DLD1 (cell line): ENCODE data around the gene DENND5B.
"Not testable (repeated sequence)": the region's sequence is repeated elsewhere in the genome, so short reads cannot be mapped to it uniquely, and the experiment has no call there.

Experiments
- in situ Hi-C: cut with HindIII; loops from 2 replicates; pipeline ENCODE4 v1.10.0; 2017; ENCODE audit warnings: low sequenced_read_pairs

DENND5B gene

DNA sequence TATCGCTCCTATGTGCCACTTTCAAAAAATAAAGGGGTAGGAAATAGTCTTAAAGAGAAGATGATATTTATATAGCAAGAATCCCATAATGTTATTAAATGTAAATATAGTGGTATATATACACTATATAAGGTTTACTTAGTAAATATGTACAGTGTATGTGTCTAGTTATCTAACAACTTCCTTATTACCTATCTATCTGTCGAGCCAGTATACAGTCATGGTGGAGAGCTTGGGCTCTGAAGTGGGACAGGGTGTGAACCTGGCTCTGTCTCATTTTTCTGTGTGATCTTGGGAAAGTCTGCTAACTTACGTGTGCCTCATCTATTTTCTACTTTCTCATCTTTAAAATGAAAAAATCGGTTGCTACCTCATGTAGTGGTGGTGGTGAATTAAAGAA, 202.2 kb downstream of the DENND5B start:
- in situ Hi-C loops: no loop called here

DNA sequence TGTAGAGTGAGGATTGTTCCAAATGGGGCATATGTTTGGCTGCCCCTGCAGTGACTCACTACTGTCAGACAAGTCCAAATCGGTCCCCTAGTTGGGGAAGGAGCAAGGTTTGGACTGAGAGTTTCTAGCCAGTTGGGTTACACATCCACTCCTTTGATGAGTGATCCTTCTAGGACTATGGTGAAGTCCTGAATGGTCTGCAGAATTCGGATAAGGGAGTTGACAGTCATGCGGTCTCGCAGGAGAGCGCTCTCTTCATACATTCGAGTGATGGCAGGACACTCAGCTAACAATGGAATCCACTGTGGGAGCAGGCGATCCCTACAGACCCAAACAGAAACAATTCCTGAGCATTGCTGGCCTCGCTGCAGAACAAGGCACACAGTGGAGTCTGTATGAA, 203.5 kb downstream of the DENND5B start:
- in situ Hi-C loops: no loop called here

DNA sequence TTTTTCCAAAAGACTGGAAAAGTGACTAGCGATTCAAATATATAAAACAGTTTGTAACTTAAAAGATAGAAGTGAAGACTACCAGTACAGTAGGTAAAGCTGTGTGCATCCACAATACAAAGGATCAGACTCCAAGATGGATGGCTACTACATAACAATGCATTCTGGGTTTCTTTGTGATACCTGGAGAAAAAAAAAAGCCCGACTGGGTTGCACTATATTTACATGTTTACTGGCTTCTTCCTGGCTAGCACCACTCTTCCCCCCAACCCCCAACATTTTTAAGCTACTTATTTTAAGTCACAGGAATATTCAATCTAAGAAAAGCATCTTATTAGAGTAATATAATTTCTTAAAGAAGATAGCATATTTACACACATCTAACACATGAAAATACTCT, 203.9 kb downstream of the DENND5B start:
- in situ Hi-C loops: no loop called here

DNA sequence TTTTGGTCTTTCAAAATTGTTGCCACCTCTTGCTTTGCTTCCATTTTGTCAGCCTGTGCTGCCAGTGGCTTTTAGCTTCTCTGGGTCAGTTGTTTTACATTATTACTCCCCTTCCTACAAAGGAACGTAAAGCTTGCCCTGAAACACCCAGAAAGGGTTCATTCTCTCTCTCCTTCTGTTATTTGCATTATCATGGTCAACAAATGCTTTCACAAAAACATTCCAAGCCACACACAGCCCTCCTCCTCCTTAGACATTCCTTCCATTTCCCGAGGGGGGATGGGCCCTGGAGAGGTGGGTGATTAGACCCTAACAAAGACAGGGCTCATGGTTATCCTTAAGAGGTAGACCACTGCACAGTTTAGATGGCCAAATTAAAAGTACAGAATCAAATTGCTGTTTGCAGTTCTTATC, 204.6 kb downstream of the DENND5B start:
- in situ Hi-C loops: no loop called here

DNA sequence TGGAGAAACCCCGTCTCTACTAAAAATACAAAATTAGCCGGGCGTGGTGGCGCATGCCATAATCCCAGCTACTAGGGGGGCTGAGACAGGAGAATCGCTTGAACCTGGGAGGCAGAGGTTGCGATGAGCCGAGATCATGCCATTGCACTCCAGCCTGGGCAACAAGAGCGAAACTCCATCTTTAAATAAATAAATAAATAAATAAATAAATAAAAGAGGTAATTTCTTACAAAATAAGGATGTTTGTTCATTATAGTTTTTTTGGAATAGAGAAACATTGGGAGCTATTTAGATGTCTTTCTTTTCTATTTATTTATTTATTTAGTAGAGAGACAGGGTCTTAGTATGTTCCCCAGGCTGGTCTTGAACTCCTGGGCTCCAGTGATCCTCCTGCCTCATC, 213.7 kb downstream of the DENND5B start:
- in situ Hi-C loops: not testable (repeated sequence)

DNA sequence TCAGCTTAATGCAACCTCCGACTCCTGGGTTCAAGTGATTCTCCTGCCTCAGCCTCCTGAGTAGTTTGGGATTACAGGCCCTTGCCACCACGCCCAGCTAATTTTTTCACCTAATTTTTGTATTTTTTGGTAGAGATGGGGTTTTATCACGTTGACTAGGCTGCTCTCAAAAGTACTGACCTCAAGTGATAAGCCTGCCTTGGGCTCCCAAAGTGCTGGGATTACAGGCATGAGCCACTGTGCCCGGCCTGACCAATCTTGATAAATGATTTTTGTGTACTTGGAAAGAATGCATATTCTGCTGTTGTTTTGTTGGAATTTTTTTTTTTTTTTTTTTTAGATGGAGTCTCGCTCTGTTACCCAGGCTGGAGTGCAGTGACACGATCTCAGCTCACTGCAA, 215.5 kb downstream of the DENND5B start:
- in situ Hi-C loops: not testable (repeated sequence)

DNA sequence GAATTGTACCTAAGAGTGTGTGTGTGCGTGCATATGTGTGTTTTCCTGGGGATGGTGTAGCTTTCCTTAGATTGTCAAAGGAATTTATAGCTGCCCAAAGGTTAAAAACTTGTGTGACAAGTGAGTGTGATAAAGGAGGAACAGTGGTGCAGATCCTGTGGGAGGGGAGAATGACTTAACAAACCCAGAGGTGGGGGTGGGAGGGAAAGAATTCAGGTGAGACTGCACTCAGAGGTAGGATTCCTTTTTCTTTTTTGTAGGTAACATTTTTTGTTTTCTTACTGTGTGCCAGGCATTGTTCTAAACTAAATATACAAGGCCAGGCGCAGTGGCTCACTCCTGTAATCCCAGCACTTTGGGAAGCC, 219.7 kb downstream of the DENND5B start:
- in situ Hi-C loops: no loop called here

DNA sequence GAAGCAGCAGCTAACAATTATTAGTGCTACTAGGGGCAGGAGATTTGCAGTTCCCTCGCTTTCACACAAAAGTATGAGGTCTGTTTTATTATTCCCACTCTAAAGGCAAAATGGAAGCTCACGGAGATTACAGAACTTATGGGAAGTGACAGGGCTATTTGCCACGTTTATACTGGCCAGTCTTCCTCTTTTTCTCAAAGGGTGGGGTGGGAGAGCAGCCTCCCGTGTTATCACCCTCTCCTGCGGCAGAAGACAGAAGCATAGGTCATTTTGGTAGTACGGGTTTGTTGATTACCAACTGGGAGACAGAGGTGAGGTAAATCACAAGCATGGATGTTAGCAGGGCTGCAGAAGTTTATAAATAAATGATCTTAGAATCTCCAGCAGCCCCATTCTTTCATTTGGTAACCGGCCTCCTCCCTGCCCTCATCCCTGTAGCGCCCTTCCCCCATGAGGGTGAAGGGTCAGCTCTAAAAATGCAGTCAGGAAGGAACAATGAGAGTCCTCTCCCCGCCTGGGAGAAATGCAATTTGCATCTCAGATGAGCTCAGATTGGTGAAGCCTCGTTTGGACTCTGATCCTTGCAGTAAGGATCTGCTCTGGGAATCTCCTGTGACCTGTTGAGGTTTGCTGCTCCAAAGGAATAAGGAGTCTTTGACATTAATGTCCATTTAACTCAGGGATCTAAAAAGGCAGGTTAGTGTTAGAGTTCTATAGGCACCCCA, 220.2 kb downstream of the DENND5B start:
- in situ Hi-C loops: no loop called here

DNA sequence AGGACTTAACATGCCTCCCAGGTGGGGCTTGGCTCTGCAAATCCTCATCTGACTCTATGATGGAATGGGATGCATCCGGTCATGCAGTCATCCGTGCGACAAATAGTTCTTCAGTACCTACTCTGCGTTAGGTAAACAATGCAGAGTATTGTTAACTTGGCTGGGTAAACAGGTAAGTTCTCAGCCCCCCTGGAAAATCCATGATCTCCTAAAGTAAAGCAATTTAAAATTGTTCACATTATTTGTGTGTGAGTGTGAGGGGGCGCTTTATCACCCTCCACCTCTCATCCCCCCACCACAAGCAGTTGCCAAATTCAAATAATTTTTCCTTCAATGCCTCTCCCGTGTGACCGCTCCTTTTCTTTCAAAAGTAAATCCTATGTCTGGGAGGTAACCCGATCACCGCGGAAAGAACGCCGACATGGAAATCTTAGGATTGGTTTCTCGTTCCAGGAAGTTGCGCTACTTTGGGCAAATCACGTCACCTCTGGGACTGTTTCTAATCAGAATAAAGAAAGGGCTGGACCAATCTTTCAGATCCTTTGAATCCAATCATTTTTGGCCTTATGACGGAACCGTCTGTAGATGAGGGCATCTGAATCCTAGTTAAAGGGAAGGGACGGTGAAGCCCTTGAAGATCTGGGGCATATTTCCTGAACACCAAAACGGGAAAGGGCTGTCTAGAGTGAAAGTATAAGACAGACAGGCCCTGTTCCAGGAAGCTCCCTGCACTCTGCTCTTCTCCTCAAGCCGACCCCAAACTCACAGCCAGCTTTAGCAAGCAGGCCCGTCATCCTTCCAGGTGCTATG, 221.0 kb downstream of the DENND5B start:
- in situ Hi-C loops: no loop called here

DNA sequence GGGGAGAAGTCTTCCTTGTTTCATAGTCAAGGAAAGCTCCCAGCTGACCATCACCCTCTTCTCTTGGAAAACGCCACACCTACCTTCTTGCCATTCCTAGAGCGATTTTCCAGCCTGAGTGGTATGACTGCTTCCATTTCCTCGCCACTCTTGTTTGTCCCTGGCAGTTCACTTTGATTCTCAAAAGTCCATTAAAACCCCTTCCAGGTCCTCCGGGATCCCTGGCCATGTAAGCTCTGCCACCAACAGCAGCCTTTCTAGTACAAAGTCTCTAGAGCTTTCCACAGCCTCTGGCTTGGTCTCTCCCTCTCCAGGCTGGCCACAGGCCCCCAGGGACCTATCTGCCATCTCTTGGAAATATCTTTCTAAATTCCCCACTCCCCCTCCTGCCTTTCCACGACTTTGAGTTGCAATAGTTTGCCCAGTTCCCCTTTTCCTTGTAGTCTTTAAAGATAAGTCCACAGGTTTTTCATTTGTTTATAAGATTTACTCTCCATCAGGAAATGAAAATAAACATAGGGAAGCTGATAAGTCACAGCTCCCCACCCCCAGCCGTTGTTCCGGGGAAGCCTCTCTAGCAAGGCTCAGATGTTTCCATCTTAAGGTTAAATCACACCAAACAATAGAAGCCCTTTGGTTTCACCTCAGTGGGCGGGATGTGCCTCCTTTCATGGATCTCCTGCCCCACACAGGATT, 222.1 kb downstream of the DENND5B start:
- in situ Hi-C loops: no loop called here

DNA sequence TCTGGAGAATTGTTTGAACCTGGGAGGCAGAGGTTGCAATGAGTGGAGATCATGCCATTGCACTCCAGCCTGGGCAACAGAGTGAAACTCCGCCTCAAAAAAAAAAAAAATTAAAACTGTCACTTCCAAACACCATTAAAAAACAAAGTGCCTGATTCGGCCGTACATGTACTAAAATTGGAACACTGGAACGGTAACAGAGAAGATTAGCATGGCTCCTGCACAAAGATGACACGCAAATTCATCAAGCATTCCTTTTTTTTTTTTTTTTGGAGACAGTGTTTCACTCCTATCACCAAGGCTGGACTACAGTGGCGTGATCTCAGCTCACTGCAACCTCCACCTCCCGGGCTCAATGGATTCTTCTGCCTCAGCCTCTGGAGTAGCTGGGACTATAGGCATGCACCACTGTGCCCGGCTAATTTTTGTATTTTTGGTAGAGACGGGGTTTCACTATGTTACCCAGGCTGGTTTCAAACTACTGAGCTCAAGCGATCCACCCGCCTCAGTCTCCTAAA, 224.8 kb downstream of the DENND5B start:
- in situ Hi-C loops: no loop called here

DNA sequence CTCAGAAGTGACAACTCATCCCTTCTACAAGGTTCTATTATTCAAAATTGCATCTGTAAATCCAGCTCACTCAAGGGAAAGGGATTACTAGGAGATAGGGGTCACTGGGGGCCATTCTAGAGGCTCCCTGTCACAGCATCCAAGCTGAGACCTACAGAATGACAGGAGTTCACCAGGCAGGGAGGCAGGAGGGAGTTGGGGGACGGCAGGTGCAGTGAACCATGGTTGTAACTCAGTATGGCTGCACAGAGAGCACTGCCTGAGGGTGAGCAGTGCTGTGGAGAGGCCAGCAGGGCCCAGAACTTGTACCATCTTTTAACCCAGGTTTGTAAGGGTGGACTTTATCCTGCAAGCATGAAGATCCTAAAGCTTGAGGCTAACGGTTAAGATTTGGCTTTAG, 227.1 kb downstream of the DENND5B start:
- in situ Hi-C loops: no loop called here

DNA sequence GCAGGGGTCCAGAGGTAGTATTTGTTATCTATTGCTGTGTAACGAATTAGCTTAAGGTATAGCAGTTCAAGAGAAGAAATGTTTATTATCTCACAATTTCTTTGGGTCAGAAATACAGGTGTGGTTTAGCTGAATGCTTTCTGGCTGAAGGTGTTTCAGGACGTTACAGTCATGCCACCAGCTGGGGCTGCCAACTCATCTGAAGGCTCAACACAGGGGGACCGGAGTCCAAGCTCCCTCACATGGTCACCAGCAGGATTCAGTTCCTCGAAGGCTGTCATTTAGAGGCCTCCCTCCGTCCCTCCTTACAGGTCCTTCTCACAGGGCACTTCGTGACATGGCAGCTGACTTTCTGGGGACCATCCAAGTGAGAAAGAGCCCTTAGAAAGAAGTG, 227.5 kb downstream of the DENND5B start:
- in situ Hi-C loops: no loop called here

DNA sequence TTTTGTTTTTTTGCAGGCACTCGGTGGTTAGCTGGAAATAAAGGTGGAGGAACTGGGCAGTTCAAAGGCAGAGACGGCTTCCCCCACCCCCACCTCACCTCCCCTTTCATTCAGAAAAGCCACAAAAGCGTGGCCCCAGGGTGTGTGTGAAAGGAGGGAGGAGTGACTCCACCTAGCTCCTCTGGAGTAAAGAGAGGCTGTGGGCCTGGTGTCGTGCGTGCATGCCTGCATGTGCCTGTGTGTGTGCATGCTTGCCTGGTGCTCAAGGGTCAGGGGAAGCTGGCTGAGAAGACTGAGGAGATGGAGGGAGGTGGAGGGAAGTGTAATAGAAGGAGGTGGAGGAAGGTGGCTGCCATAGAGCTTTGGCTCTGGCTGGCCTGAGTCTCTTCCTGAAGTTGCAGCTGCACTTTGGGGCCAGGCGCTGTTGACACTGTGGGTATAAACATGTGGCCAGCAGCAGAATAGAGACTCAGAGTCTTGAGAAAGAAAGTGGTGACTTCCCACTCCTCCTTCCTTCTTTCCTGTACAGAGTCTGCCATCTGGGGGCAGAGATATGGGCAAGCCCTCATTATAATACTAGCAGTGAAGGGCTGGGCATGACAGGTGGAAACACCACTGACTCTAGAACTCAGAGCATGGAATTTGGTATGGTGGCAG, 228.0 kb downstream of the DENND5B start:
- in situ Hi-C loops: no loop called here

DNA sequence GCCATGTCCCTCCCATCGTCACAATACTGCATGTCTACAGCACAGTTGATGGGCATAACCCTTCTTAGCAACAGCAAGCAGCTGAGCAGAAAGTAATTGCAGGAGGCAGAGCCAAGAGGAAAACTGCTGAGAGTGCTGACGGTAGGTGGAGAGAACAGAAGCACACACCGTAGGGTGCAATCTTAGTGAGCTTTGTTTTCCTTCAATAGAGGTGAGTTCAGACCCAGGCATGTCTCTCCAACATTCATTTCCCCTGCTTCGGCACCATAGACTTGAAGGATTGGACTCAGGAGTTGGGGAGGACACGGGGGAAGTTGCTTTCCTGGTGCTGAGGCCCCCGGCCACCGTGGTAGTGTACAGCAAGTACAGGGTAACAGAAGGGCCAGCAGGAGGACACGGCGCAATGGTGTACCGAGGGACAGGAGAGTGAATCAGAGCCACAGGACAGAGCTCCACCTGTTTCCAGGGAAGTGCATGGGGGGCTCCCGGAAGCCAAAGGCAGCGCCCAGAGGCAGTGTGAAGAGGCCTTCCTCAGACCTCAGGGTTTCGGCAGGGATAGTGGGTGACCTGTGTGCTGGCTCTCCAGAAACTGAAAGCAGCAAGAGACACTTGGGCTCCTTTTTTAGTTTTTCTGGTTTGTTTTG, 228.7 kb downstream of the DENND5B start:
- in situ Hi-C loops: no loop called here

DNA sequence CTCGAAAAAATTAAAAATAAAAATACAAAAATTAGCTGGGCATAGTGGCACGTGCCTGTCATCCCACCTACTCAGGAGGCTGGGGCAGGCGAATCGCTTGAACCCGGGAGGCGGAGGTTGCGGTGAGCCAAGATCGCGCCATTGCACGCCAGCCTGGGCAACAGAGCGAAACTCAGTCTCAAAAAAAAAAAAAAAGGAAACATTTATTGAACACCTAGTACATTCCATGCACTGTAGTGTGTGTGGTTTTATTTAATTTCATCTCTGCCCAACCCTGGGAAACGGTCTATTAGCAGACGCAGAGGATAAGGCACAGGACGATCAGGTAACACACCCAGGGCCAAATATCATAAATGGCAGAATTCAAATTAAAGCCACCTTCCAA, 229.2 kb downstream of the DENND5B start:
- in situ Hi-C loops: no loop called here

DNA sequence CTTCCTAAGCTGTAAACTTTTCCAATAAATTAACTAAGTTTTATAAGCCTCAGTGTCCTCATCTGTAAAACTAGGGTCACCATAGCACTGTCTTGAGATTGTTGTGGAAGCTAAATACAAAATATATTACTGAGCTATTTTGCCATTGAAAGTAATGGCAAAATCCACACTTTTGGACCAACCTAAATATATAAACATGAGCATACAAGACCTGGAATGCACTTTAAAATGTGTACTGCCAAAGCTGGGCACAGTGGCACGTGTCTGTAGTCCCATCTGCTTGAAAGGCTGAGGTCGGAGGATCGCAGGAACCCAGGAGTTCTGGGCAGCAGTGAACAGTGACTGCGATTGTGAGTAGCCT, 235.2 kb downstream of the DENND5B start:
- in situ Hi-C loops: no loop called here

DNA sequence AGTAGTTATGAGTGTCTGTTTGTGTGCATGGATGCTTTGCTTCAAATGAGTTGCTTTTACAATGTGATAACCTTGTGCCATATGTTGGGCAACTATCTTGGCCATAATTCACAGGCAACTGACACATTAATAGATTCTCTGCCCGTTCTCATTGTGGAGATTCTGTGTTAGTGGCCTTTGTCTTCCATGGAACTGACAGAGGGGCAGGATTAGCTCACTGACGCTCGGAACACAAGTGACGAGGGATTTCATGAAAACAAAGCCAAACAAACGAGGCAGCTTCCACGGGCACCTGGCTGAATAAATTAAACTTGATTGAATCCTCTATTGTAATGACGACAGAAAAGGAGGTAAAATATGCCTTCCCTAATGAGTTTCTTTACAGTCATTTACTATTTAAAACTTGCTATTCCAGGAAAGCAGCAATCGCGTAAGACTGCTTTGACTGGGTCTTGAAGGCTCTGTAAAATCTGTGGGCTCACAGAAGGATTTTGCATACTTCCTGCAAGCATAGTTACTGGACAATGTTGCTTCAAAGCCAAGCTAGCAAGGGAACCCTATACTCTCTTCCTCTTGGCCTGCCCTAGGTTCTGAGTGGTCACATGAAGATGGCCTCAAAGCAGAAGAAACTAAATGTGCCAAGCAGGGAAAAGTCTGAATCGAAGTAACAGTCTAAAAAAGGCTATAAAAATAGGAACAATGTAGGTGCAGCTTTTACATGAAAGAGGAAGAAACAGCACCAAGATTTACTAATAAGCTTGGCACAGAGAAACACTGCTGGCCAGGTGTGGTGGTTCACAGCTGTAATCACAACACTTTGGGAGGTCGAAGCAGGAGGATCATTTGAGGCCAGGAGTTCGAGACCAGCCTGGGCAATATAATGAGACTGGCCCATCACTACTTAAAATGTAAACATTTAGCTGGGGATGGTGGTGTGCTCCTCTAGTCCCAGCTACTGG, 236.9 kb downstream of the DENND5B start:
- in situ Hi-C loops: no loop called here

DNA sequence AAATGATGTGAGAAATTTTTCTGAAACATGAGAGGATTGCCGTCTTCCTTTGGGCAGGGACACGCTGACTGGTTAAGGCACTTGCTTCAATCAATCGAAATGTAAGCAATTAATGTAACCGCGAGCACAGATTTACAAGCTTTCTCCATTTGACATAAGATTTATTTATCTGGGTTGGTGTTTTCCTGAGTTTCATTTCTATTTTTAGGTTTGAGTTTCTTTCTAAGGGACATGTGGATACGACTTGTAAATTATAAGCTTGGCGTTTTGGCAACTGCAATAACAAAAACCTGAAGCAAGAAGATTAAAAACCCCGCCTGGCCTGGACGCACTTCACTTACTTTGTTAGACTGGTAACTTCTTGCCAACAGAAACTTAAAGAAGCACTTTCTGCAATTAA, 244.7 kb downstream of the DENND5B start:
- in situ Hi-C loops: no loop called here

DNA sequence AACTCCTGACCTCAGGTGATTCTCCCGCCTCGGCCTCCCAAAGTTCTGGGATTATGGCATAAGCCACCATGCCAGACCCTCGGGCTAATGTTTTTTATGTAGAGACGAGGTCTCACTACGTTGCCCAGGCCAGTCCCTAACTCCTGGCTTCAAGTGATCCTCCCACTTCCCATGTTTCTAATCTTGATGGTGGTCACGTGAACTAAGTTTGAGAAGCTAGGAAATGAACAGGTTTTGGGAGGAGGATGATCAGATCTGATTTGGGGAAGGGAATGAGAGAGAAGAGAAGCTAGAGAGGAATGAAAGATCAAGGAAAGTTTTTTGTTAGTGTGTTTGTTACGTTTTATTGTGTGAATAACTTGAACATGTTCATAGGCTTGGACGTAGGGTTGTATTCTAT, 247.8 kb downstream of the DENND5B start:
- in situ Hi-C loops: no loop called here
